AML-193 (cell line): ENCODE results near the gene SLC16A4.
"Not testable (repeated sequence)": the region's sequence is repeated elsewhere in the genome, so short reads cannot be mapped to it uniquely, and the experiment has no call there.

Source experiments
- DNase-seq, 2 experiments: peaks; one replicate each; lab custom pipeline; 2025; lab: John Stamatoyannopoulos, UW

SLC16A4 gene

DNA sequence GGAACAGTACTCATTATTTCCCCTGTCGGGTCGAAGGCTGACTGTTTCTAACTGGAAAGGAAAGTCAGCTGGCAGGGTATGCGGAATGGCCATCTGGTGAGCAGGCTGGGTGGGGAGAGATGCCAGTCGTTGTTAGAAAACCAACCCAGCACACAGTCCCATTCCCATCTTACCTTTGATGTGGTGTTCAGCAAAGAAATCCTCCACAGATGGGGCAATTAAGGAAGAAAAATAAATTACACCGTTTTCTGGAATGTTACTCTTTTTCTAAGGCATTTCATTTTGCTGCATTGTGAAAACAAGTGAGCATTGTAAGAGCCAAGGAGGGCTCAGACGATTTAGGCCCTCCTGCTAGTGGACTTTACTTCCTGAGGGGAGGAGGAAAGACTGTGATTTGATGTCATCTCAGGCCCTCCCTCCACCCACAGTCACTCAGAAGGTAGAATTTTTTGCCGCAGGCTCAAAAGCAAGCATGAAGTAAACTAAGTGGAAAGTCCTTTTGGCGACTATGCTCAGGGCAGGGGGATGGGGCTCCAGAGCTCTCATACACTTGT, at the start of gene SLC16A4:
Gene SLC16A4 (minus strand): TSS at position 335 of the 554 bp plus-strand sequence. CDS start 1,703 bp downstream, outside the sequence.
- no peak for DNase-seq

DNA sequence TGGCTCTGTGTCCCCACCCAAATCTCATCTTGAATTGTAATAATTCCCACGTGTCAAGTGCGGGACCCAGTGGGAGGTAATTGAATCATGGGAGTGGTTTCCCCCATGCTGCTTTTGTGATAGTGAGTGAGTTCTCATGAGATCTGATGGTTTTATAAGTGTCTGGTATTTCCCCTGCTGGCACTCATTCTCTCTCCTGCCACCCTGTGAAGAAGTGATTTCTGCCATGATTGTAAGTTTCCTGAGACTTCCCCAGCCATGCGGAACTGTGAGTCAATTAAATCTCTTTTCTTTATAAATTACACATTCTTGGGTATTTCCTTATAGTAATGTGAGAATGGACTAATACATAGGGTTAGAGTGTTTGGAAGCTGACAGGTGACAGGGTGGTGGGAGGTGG, 49.0 kb upstream of the SLC16A4 start:
- DNase-seq: not testable (repeated sequence)

DNA sequence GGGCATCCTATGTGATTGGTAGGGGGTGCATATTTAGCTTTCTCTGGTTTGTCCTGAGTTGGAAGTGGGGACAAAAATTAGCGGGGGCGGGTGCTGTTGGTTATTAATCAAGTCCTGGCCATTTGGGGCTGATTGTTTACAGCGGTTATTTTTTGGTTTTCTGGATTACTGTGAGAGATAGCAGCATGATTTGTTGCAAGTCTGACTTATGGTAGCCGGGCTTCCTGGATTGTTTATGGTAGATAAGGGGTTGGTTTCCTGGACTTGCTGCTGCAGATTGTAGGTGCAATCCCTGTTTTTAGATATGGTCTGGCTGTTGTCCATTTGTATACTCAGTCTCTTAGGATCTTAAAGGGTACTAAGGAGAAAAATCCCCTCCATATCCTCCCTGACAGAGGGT, 48.1 kb upstream of the SLC16A4 start:
- DNase-seq: no peak

DNA sequence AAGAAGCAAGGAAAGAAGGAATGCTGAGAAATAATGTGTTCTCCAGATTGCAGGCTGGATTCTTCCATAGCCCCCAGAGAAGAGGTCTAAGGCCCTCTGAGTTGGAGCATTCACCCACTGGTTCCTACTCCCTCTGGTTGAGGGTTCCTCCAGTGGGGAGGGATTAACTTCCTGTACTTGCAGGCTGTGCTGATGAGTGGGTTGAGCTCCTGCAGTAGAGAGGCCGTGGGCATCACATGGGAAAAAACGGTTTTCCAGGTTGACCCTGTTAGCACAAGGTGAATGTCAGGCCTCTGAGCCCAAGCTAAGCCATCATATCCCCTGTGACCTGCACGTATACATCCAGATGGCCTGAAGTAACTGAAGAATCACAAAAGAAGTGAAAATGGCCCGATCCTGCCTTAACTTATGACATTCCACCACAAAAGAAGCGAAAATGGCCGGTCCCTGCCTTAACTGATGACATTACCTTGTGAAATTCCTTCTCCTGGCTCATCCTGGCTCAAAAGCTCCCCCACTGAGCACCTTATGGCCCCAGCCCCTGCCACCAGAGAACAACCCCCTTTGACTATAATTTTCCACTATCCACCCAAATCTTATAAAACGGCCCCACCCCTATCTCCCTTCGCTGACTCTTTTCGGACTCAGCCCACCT, 46.9 kb upstream of the SLC16A4 start:
- DNase-seq: not testable (repeated sequence)

DNA sequence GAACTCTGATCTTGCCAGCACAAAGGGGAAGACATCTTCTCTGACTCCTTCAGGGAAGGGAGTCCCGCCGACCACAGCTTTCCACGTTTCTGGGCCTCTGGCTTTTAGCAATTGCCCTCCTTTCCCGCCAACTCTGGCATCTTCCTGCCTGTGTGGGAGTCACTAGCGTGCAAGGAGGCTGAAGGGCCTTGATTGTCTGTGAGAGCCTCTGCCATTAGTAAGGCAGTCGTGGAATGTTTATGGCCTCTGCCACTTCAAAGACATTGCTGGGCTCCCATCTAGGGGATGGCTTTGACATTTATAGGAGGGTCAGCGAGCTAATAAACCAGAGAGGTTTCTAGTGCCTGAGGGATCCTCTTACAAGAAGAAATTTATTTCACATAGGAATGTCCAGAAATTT, 45.8 kb upstream of the SLC16A4 start:
- DNase-seq: no peak

DNA sequence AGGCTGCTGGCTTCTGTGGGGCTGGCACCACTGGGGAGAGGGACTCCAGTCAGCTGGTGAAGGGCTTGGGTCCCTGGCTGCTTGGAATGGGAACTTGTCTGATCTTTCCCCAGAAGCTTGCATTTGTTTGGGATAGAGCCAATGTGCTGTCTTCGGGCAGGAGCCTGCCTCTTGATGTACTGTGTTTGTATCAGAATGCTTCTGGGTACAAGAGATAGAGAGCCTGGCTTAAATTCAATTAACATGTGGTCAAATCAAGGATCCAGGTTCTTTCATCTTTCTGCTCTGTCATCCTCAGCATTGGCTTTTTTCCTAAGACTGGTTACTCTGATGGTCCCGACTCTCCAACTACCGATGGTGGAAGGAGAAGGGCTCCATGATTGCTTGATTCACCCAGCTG, 44.1 kb upstream of the SLC16A4 start:
- DNase-seq: no peak

DNA sequence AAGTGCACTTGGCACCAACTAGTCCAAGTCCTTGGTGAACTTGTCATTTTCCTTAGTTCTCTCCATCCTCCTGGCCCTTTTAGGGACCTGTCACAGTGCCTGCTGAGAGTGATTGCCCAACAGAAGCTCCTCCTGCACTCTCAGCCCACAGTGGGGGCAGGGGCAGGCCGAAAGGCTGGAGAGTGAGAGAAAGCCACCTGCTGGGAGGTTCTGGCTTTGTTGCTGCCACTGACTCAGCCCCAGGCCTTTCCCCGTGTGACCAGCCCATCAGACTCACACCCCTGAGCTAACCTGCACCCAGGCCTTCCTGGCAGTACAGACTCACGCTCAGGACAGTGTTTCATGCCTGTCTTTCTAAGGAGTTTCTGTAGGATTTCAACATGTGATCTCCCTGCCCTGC, 43.0 kb upstream of the SLC16A4 start:
- peak; percentile 78 to 85 for DNase-seq

DNA sequence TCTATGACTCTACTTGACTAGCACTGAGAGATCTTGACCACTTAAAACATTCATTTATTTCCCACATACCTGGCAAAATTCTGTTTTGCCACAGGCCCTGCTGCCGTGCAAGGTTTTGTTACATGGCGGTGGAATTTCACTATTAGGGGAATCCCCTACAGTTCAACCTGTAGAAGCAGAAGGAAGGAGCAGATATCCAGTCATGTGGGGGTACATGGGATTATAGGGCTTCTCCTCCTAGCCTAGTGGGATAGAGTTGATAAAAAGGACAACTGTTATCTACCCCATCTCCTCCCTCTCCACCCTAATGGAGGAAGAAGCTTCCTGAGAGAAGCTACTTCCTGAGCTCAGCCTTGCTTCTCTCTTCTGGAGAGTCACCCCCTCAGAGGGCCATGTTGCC, 42.4 kb upstream of the SLC16A4 start:
- no peak for DNase-seq

DNA sequence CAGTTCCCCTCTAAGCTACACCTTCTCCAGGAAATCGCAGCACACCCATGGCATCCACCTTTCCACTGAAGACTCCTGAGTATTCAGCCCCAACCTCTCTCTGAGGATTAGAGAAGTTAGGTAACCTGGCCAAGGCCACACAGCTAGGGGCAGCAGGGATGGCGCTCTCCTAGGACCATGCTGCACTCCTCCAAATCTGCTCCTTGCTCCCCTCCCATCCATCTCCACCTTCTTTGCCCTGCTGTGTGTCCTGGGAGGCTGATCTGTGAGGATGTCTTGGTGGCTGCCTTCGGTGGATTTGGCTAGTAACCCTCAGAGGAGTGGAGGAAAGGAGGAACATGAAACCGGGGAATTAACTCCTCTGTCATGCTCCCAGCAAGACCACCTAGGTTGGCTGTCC, 40.1 kb upstream of the SLC16A4 start:
- no peak for DNase-seq

DNA sequence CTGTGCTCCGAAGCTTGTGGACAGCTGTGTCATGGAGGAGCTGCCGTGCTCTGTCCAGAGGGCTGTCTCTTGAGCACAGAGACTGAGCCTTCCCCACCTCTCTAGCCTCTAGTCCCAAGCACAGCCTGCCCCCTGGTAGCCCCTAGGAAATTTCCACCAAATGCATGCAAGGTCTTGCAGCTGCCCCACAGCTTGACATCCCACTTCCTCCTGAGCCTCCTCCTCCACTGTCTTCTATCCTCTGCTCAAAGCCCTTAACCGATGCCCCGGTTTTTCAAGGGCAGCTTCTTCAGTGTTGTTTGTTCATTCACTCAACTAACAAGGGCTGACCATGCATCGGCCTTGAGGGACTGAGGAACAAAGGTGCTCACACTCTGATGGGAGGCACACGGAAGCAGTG, 39.5 kb upstream of the SLC16A4 start:
- DNase-seq: peak in 1 of 2 experiments; percentile 5

DNA sequence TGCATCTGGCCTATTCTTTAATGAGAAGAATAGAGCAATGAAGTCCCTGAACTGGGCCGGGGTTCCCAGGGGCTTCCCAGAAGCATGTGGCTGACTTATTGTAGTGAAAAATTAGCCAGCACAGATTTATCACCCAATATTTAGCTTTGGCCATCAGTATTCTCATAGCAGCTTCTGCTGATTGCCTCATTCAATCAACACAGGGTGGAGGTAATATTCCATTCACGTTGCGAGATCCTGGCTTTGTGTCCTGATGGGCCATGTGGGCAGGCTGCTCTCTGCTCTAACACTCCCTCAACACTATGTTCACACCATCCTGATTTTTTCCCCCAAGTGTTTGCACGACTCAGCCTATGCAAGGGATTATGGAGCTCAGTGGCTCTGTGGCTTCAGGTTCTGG, 38.1 kb upstream of the SLC16A4 start:
- DNase-seq: no peak

DNA sequence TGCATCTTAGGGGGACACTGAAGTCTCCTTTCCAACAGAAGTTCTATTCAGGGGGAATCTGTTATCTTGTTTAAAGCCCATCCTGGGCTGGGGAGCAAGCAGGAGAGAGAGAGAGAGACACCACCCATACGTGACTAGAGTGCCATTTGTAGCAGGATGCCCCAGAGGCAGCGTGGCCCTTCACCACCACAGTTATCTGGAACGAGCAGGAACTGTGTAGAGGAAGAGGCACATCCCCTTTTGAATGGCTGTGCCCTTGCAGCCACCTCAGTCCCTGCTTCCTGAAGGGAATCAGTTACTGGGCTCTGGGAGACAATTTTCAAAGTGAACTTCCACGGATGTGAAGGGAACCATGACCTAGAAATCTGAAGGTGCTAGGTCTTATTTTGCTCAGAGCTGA, 36.0 kb upstream of the SLC16A4 start:
- no peak for DNase-seq

DNA sequence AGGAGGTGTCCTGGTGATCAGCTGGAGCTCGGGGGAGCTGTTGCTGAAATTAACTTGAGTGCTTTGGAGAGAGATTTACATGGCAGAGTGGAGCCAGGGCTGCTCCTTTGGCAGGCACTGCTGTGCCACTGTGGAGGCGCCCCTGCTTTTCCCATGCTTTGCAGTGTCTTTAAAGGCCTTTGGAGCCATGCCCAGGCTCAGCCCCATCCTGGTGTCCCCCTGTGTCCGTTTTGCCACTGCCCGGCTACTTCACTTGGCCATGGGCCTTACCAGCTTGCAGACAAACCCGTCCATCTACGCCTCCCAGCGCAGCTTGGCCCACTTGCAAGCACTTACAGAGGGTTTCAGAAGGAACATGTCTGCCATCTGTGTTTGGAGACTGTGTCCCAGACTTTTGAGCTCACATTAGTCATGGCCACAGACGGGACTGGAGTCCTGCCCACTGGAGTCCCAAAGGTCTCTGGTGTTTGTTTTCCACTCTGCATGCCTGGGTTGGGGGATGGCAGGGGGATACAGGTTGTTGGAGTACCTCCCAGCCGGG, 34.9 kb upstream of the SLC16A4 start:
- DNase-seq: no peak

DNA sequence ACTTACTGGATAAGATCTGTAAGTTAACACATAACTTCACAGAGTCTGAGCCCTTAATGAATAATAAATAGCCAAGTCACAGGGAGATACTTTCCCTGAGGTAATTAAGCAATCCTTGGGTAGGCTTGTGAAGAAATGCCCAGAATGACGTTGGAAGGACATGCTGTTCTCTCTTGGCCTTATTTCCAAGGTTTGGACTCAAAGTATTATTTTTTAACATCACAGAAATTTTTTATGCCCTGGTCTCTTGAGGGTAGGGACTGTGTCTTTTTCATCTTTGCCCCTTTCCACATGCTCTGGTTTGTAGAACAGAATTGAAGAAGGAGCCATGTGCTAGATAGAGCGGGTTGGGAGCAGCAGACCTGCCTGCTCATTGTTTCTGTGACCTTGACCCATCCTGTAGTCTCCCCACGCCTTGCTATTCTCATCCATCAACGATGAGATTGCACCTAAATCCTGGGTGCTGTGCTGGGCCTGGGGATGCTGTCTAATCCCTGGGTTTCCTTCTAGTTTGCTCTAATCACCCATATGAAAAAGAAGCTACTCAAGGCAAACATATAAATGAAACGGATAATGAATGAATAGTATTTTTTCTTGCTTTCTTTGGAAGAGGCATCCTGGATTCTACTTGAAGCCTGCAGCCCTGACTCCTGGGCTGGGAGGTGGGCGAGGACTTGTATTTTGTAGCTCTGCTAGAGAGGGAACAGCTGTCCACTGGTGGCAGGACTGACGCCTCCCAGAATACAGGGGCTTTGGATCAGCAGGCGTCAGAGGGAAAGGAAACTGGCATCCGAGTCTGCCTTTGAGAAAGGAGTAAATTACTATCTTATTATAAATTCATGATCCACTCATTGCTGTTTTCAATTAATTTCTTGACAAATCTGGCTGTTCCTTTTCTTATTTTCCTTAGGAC, 34.1 kb upstream of the SLC16A4 start:
- no peak for DNase-seq

DNA sequence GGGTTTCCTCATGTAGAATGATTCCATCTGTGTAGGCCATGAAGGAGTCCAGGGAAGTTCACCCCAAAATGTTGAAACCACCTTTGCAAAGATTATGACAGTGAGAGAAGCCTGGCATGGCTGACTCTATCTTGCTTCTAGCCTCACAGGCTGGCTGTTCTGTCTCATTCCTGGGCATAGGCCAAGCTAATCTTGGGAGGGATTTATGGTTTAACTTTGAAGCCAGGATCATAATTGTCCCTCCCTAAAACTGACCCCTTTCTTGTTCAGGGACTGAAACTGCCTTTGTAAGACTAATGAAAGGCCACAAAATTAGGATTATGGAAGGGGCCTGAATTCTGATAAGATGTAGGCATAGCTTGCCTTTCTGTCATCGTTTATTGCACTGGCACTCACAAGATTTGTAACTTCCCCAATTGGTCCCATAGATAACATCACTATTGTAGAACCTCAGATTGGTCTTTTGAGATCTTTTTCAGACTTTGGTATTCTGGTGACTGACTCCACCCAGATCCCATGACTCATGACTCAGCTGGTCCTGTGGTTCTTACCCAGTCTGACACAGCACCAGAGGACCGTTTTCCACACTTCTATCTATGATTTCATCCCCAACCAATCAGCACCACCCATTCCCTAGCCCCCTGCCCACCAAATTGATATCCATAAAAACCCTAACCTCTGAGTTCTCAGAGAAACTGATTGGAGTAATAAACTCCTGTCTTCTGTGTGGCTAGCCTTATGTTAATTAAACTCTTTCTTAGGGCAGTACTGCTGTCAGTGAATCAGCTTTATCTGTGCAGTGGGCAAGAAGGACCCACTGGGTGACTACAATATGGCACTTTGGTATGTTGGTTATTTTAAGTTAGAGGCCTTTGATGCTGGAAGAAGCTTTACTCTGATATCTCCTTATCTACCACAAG, 30.3 kb upstream of the SLC16A4 start:
- no peak for DNase-seq

DNA sequence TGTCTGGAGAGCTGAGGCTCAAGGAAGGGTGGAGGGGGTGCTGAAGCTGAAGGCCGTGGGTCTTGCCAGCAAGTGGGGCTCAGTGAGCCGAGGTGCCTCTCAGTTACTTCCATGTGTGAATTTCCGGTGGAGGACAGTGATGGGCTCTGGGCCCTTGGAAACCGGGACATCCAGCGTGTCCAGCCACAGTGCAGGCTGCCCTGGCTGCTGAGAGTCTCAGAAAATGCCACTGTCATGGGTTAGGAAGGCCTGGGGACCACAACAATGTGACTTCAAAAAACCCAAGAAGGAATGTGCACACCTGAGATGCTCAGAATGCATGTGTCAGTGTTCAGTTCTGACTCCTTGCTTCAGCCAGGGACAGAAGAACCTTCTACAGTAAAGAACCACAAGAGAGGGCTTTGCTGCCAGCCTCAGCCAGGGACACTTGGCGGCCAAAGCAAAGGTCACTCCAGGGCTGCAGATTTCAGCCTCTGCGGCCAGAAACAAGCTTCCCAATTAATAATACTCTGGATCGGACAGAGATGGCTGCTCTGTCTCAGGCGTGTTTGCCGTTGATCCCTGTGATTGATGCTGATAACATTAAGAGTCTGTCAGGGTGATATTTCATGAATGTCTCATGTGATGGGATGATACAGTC, 29.3 kb upstream of the SLC16A4 start:
- no peak for DNase-seq

DNA sequence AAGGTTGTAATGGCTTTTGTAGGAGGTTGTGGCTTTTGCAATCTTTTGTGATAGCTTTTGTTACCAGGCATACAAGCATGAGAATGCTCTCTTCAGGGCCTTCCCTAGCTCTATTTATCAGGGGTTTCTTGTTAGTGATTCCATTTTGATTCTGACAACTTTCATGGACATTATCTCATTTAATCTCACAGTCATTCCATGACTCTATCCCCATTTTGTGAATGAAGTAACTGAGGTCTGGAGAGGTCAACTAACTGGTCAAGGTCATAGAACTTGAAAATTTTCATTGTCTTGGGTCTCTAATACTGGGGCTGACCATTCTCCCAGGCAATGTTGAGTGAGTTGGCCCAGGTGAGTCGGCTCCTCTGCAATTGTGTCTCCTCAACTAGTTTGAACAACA, 27.9 kb upstream of the SLC16A4 start:
- no peak for DNase-seq

DNA sequence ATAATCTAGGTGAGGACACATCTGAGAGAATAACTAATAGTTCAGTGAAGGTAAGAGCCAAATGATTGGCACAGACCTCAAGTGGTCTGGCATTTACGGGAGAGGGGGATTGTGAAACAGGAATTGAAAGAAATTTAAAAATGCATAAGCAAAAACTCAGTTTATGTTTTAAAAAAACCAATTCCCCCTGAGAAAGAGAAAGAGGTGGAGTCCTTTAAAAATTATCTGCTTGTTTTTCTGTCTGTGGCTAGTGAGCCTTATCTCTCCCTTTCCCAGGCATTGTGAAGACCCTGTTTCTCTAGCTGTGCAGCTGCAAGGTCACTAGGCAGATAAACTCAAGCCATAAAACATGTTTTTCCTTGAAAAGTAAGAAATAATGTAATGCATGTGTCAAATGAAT, 22.2 kb upstream of the SLC16A4 start:
- not testable (repeated sequence) for DNase-seq

DNA sequence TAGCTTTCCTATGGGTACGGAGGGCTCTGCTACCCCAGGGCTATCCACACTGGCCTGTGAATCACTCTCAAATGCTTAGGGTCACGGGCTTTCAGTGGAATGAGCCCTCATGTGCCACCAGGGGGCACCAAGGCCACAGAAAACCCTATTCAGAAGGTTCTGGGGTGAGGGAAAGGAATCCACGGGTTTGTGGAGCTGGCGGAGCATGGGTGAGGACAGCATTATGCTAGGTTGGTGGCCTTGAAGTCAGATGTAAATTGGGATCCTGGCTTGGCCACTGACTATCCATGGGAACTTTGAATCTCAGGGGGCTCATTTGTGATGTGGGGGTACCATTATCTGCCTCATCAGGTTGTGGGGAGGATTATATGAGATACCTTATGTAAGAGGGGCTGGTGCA, 21.8 kb upstream of the SLC16A4 start:
- DNase-seq: peak; percentile 66 to 69

DNA sequence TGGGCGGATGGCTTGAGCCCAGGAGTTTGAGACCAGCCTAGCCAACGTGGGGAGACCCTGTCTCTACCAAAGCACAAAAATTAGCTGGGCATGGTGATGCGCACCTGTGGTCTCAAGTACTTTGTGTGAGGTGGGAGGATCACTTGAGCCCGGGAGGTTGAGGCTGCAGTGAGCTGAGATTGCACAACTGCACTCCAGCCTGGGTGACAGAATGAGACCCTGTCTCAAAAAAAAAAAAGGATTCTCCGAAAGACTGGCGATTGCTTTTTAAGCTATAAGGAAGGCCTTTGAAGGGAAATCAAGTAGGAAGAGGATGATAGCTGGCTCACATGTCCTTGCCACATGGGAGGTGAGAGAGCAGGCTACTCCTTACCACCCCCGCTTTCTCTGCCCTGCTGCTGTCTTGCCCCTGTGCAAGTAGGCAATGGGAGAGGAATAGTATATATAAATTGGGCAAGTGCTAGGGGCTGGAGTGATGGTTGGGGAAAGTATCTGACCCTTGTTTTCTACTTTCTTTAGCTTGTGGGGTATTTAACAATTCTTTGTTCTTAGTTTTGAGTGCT, 20.4 kb upstream of the SLC16A4 start:
- no peak for DNase-seq

DNA sequence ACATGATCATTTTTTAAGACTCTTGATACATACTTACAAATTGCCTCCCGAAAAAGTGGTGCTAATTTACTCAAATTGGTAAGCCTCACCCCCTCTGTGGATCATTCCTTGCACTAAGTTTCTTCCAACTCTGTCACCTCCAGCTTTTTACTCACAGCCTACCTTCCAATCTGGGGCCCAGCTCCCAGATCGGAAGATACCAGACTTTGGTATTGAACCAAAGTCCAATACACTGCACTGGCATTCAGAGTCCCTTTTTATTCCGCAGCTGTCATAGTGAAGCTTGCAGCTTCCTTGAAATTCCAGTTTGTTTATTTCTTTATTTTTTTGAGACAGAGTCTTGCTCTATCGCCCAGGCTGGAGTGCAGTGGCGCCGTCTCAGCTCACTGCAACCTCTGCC, 18.5 kb upstream of the SLC16A4 start:
- no peak for DNase-seq
